KOPT-K1 (cell line): ENCODE data around the gene LRRC8E.
"Not testable (repeated sequence)": the region's sequence is repeated elsewhere in the genome, so short reads cannot be mapped to it uniquely, and the experiment has no call there.

ENCODE experiments used
- H3K27ac ChIP-seq: fragments of 200-600 bp; sonication (generic); 2 replicates; pipeline ENCODE4 v1.5.1; 2016; ENCODE audit warnings: antibody characterized with exemption, mild to moderate bottlenecking, low read depth, low read length; ENCODE audit not compliant: poor library complexity, severe bottlenecking
- H3K36me3 ChIP-seq: fragments of 200-600 bp; sonication (generic); 2 replicates; pipeline ENCODE4 v1.5.1; 2017; ENCODE audit warnings: antibody characterized with exemption, mild to moderate bottlenecking, low read length, moderate library complexity; ENCODE audit not compliant: insufficient read depth
- H3K9me3 ChIP-seq: fragments of 200-600 bp; sonication (generic); 2 replicates; pipeline ENCODE4 v1.5.1; 2017; ENCODE audit warnings: antibody characterized with exemption, low read length, mild to moderate bottlenecking; ENCODE audit not compliant: insufficient read depth, poor library complexity, severe bottlenecking

The LRRC8E gene

DNA sequence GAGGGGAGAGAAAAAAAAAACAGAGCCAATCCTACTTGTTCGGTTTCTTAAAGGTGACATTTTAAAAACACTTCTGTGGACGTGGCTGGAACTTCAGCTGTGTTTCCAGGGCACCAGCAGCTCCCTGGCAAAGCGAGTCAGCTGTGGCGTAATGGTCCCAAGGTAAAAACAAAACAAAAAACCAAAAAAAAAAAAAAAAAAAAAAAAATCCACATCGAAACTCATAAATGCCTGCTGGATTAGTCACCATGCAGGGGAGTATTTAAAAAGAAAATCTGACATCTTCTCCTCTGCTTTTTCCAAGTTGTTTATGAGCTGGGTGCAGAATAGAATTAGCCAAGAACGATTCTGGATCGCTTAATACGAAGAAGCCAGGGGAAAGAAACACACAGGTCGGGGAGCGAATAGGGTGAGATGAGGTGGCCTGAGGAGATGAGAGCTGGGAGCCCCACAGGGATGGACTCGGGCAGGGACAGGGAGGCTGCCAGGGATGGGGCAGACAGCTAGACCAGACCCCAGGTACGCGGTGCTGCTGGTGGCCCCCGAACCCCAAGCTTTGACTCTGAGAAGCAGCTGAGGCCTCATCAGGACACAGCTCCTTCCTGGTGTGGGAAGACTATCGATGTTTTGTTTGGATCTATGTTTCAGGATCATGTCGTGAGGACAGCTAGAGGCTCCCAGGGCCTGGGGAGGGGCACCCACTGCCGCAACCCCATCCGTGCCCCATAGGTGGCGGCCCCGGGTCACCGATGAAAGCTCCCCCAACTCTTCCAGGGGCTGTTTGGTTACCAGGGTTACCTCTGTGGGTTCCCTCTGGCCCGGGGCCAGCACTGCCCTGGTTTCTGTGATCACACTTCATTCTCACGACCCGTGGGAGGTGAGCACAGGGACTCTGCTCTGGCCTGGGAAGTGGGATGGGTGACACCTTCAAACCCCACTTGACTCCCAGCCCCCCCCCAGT is 40.7 kb downstream of the LRRC8E start:
- Histone ChIP-seq H3K36me3 (peaks cover 52% of the 10 kb centered on the region), H3K9me3 (no peaks in the 10 kb centered on the region), H3K27ac (no peak overlapping the region)

DNA sequence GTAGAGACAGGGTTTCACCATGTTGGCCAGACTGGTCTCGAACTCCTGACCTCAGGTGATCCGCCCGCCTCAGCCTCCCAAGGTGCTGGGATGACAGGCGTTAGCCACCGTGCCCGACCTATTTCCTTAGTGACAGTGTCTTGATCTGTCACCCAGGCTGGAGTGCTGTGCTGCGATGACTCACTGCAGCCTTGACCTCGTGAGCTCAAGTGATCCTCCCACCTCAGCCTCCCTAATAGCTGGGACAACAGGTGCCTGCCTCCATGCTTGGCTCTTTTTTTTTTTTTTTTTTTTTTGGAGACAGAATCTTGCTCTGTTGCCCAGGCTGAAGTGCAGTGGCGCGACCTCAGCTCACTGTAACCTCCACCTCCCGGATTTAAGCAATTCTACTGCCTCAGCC is 41.7 kb downstream of the LRRC8E start:
- H3K36me3 ChIP-seq, result peaks cover 62% of the 10 kb centered on the region
- H3K9me3 ChIP-seq, H3K27ac ChIP-seq: not testable (repeated sequence)

DNA sequence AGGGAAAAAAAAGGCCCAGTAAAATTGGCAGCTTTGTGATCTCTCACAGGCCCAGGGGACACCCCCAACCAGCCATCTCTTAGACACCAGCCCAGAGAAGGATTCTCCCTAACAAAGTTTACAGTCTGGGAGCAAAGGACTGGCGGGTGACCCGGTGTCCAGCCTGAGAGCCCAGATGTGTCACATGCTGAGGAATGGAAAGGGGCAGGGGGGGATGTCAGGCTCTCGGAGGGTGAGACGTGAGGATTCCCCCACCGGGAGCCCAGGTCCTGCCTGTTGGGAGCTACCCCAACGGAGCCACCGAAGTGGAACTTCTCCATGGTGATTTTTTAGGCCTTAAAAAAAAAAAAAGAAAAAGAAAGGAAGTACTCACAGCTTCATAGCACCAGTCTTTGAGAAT is 42.5 kb downstream of the LRRC8E start:
- H3K27ac ChIP-seq, result no peak overlapping the region
- H3K36me3 ChIP-seq, result peaks cover 70% of the 10 kb centered on the region
- H3K9me3 ChIP-seq, result no peaks in the 10 kb centered on the region

DNA sequence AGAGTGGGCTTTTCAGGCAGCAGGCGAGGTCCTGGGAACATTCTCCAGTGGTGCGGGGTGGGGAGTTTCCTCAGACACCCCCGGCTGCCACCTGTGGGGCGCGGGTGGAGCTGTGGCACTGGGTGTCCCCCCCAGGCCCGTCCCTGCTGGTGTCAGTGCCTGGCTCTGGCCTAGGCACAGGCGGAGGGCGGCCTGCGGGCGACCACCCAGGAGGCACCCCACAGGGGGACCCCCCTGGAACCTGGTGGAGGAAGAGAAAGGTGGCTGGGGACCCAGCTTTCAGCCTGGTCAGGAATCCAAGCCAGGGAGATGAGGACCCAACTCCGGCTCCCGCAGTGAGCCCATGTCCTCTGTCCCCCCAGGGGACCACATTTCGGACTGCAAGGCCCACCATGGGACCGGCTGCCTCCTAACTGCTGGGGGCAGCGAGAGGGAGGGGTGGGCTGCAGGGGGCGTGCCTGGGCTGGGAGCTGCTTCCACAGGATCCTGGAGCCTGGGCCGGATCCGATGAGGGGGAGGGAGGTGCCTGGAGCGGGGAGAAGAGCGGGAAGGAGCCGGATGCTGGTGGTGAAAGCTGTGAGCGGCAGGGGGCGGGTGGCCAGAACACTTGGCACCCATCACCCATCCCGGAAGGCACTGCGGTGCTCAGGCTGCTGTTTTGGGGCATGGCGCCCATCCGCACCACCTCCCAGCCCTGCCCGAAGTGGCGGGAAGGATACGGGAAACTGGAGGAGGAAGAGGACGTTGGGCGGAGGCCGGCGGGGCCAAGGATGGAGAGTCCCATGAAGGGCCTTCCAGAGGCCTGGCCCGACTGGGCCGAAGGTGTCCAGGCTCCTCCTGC is 43.1 kb downstream of the LRRC8E start:
- H3K27ac ChIP-seq, result no peak overlapping the region
- peaks cover 76% of the 10 kb centered on the region for H3K36me3 ChIP-seq
- no peaks in the 10 kb centered on the region for H3K9me3 ChIP-seq

DNA sequence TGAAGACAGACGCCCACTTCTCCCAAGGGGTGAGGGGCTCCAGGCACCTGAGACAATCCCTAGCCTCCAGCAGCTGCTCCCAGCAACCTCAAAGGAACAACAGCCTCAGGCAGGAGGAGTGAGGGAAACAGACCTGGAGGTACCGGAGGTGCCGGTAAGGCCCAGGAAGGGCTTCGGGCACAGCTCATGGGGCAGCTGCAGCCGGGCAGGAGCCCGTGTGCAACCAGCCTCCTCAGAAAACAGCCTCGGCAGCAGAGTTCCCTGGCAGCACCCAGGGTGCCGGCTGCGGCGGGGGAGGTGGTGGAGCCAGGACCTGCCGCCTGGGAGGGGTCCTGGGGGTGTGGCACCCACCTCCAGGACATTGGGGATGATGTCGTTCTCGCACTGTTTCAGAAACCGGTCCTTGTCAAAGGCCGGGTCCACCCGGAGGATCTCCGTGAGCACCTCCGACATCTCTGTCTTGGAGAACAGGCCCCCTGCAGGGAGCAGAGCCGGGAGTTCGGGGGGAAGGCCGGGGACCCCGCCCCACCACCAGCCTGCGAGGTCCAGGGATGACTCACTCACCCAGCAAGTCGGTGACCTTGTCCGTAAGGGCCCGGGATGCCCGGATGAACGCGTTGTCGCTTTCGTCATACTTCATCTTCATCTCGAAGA is 44.1 kb downstream of the LRRC8E start:
- Histone ChIP-seq H3K36me3 (peaks cover 85% of the 10 kb centered on the region), H3K9me3 (no peaks in the 10 kb centered on the region), H3K27ac (no peak overlapping the region)

DNA sequence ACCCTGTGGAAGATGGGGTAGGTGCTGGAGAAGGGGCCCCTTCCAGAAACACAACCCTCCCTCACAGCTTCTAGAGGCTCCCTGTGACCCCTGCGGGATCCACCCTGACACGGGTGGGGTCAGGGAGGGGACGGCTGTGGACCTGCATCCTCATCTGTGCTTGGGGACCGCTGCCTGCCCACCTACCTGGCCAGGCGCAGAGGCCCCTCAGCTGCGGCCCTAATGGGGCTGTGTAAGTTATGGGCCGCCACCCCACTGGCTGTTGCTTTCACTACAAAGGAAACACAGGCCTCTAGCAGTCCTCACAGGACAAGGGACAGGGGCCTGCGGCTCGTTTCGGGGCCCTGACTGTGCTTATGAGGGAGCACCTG is 44.6 kb downstream of the LRRC8E start:
- no peak overlapping the region for H3K27ac ChIP-seq
- no peaks in the 10 kb centered on the region for H3K9me3 ChIP-seq
- H3K36me3 ChIP-seq, result peaks cover 87% of the 10 kb centered on the region

DNA sequence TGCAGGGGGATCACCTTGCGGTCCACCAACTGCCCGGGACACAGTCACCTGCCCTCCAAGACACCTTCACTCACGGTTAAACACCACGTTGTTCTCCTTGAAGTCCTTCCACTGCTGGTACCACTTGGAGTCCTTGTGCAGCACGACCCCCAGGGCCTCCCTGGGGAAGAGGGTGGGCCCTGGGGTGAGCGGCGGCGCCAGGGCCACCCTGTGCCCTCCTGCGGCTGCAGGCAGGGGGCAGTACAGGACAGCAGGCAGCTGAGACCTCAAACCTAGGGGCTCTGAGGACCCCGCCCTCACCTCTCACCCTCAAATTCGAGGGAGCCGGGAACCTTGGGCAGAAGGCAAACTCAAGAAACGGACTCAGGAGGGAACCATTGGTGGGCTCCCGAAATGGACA is 45.1 kb downstream of the LRRC8E start:
- Histone ChIP-seq H3K36me3 (peaks cover 92% of the 10 kb centered on the region), H3K27ac (no peak overlapping the region), H3K9me3 (no peaks in the 10 kb centered on the region)

DNA sequence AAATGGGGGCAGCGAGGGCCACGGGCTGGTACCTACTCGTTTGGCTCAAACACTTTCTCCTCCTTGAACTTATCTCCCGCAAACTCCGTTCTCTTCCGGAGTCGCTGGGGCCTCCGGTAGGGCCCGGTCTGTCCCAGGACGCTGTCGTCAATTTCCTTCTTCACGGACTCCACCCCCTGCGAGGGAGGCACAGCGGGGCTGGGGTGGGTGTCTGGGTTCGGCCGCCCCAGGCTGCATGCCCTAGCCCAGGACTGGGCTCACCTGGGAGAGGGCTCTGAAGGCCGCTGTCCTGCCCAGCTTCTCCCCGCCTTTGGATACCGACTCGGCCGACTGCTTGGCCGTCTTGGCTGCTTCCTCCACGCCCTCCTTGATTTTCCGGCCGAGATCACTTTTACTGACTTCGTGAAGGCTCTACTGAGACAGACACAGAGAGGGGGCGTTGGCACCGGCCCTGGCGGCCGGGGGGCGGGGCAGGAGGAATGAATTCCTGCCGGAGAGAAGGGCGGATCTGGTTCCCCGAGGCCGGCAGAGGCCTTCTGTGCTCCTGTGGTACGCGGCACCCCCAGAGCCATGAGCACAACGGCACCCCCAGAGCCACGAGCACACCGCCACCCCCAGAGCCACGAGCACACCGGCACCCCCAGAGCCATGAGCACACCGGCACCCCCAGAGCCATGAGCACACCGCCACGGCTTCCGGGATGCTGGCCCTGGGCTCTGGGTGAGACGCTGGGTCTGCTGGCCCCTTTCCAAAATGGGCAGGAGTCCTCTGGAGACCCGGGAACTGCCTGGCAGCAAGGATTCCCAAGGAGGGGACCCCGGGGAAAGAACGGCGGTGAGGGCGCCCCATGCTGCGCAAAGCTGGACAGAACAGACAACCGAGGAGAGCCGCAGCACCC is 45.8 kb downstream of the LRRC8E start:
- Histone ChIP-seq H3K36me3 (peaks cover 94% of the 10 kb centered on the region), H3K9me3 (no peaks in the 10 kb centered on the region), H3K27ac (no peak overlapping the region)

DNA sequence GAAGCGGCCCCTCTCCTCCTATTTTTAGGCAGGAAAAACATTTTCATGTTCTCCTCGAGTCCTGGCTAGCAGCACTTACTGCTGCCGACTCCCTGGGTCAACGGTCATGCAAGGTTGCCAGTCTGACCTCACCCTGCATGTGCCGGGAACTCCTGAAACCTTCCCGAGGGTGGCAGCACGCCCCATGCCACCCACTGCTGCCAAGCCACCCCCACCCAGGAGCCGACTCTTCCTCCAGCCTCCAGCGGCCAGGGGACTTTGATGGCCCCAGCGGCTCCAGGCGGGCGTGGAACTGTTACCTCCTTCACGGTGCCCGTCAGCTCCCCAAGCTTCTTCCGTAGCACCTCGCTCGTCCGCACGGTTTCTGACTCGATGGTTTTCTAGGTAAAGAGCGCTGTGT is 46.5 kb downstream of the LRRC8E start:
- H3K27ac ChIP-seq, result no peak overlapping the region
- H3K9me3 ChIP-seq, result no peaks in the 10 kb centered on the region
- H3K36me3 ChIP-seq, result peaks cover 95% of the 10 kb centered on the region

DNA sequence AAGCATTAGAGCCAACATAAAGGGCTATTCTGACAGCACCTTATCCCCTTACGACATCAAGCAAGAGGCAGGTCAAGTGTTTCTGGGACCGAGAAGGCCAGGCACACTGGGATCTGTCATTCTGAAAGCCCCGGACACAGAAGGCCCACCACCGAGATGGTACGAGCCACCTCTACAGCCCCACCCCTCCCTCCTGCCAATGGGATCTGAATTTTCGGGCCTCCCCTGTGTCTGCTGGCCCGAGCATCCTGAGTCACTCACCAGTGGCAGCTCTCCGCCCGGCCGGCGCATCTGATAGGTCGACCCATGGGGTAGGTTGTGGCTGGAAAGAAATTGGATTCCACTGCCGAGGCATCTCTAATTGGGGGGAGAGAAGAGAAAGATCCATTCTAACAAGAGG is 52.5 kb downstream of the LRRC8E start:
- Histone ChIP-seq H3K9me3 (no peaks in the 10 kb centered on the region), H3K27ac (no peak overlapping the region), H3K36me3 (peaks cover 54% of the 10 kb centered on the region)

DNA sequence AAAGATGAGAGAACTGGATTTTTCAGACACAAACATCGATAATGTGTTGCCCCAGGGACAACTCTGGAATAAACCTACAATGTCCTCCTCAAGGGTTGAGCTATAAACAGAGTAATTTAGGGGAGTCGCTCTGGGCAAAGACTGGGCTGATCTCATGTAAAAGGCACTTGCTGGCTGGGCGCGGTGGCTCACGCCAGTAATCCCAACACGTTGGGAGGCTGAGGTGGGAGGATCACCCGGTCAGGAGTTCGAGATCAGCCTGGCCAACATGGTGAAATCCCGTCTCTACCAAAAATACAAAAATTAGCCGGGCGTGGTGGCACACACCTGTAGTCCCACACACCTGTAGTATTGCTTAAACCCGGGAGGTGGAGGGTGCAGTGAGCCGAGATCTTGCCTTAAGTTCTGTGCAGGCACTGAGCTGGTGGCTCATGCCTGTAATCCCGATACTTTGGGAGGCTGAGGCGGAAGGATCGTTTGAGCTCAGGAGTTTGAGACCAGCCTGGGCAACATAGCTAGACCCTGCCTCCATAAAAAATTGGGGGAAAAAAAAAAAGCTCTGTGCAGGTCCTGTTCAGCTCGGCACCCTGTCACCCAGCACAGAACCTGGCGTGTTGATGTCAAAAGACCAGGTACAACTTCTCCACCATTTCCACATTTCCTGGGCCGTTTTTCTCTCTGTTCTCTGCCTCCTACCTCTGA is 53.7 kb downstream of the LRRC8E start:
- Histone ChIP-seq H3K27ac (peak overlapping the region; percentile 83), H3K36me3 (peaks cover 43% of the 10 kb centered on the region)

DNA sequence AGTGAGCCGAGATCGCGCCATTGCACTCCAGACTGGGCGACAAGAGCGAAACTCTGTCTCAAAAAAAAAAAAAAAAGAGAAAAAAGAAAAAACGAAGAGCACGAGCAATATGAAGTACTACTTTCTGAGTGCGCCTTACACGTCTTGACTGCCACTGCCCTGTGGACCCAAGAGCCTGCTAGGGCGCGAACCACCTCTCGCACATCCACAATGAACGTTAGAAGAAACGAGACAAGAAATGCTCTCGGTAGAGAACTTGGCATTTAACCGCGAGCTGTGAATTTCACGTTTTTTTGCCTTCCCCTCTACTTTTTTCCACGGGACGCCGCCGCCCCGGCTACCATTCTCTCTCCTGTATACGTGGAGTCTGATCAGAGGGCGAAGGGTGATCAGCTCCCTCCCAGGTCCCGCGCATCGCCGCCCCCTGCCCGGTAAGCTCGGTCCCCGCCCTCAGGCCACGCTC is 54.7 kb downstream of the LRRC8E start:
- Histone ChIP-seq H3K9me3 (no peaks in the 10 kb centered on the region), H3K27ac (peak overlapping the region; percentile 83), H3K36me3 (peaks cover 33% of the 10 kb centered on the region)

More for the DNA sequence above, 53.7 kb downstream of the LRRC8E start:
- H3K9me3 ChIP-seq, result no peaks in the 10 kb centered on the region

DNA sequence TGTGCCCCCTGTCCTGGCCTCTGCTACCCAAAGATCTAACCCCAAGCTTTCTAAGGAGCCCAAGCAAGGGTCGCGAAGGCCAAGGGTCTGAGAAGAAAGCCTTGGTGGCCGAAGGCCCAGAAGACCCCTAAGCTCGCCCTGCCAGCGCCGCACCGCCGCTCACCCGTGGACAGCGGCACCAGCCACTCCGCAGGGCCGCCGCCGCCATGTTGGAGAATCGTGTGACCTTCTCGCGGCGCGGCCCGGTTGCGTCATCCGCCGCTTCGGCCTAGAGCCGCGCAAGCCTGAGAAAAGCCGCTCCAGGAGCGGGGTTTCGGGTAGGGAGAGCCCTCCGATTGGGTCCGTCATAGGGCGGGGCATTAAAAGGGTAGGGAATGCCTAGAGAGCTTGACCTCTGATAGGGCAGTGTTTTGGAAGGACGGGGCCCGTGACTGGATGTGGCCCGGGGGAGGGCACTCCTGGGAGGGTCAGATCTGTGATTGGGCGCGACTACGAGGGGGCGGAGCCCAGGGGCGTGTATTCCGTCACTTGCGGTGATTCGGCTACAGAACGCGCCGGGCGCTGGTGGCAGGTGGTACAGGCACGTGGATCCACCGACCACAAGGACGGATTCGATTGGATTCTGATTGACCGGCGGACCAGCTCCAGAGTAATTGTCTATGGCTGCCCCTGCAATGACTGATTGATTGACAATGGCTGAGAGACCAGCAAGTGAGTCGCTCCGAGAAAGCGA is 55.3 kb downstream of the LRRC8E start, which contains the start of gene TIMM44:
TSS of gene TIMM44 (minus strand) at position 223 of the 733 bp plus-strand sequence. CDS start at position 208, 15 bp downstream.
- Histone ChIP-seq H3K27ac (peak within 1 kb of the TSS; percentile 83), H3K9me3 (no peaks in the 10 kb centered on the region), H3K36me3 (peaks cover 27% of the 10 kb centered on the region; the same call in 1 of the 2 replicates)
